ENCODE measurements around the gene EML5.

Gene EML5

DNA sequence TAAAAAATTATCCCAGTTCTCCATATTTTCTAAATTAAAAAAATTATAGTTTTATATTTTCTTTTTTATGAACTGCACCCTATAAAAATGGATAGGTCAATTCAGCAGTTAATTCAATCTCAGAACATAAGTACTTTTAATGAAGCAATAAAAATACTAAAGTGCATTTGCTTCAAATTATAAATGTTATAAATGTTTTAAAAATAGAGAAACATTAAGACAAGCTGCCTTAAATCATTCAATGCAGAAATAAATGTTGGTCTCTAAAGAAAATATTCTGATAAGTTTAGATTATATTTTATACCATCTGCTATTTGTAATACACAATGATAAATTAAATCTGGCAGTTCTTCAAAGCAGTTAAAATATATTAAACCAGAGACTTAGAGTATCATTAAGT, 164.3 kb downstream of the EML5 start:
- TF ChIP-seq, protein P1, sequence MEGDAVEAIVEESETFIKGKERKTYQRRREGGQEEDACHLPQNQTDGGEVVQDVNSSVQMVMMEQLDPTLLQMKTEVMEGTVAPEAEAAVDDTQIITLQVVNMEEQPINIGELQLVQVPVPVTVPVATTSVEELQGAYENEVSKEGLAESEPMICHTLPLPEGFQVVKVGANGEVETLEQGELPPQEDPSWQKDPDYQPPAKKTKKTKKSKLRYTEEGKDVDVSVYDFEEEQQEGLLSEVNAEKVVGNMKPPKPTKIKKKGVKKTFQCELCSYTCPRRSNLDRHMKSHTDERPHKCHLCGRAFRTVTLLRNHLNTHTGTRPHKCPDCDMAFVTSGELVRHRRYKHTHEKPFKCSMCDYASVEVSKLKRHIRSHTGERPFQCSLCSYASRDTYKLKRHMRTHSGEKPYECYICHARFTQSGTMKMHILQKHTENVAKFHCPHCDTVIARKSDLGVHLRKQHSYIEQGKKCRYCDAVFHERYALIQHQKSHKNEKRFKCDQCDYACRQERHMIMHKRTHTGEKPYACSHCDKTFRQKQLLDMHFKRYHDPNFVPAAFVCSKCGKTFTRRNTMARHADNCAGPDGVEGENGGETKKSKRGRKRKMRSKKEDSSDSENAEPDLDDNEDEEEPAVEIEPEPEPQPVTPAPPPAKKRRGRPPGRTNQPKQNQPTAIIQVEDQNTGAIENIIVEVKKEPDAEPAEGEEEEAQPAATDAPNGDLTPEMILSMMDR (IDR thresholded peaks at IDR 0.05; ENCODE audit: insufficient read depth, missing control alignments) = no peak
- no peak for FAIRE-seq
- no peak for DNase-seq (ENCODE audit: insufficient read length, low spot score)

GRCh38 chr14:88628033-88628432, 164.7 kb downstream of the EML5 start:
- DNase-seq (ENCODE audit: insufficient read length, low spot score) = no peak
- TF ChIP-seq, protein P1 (IDR thresholded peaks at IDR 0.05; ENCODE audit: insufficient read depth, missing control alignments) = no peak
- no peak for FAIRE-seq

- FAIRE-seq (no peak), DNase-seq (ENCODE audit: insufficient read length, low spot score) (no peak)
- TF ChIP-seq, protein P1 (IDR thresholded peaks at IDR 0.05; ENCODE audit: insufficient read depth, missing control alignments) = no peak
These were observed 167.1 kb downstream of the EML5 start for GRCh38 chr14:88625671-88626070.

DNA sequence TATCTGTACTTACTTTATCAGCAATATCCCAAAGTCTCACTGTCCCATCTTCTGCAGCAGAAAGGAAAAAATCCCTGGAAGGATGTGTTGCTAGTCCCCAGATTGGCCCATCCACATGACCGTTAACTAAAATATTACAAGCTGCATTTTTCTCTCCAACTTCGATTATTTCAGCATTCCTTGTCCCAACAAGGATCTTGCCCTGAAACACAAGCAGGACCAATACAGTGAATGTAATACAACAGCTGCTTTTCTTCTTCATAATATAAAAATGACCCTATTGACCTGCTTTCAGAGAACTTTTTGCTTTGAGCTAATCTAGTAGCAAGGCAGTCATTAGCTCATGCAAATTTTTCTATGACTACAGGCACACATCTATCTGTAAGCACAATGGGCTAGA, 171.7 kb downstream of the EML5 start:
- TF ChIP-seq, protein P1 (IDR thresholded peaks at IDR 0.05; ENCODE audit: insufficient read depth, missing control alignments) = no peak
- DNase-seq (ENCODE audit: insufficient read length, low spot score) = no peak
- no peak for FAIRE-seq

- FAIRE-seq (no peak), DNase-seq (ENCODE audit: insufficient read length, low spot score) (no peak)
- TF ChIP-seq, protein P1 (IDR thresholded peaks at IDR 0.05; ENCODE audit: insufficient read depth, missing control alignments) = no peak
These were observed 174.3 kb downstream of the EML5 start for GRCh38 chr14:88618476-88618875.

DNA sequence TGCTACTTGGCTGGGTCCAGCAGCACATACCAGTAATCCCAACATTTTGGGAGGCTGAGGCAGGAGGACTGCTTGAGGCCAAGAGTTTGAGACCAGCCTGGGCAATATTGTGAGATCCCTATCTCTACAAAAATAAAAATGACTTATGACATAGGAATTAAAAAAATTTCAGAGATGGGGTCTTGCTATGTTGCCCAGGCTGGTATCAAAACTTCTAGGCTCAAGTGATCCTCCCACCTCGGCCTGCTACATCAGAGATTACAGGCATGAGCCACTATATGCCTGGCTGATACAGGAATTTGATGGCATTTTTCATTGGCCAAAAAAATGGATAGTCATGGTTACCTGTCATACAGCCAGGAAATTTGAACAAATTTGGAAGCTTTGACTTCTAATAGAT, 175.3 kb downstream of the EML5 start:
- DNase-seq (ENCODE audit: insufficient read length, low spot score) (no peak), FAIRE-seq (no peak)
- TF ChIP-seq, protein P1 (IDR thresholded peaks at IDR 0.05; ENCODE audit: insufficient read depth, missing control alignments) = no peak

DNA sequence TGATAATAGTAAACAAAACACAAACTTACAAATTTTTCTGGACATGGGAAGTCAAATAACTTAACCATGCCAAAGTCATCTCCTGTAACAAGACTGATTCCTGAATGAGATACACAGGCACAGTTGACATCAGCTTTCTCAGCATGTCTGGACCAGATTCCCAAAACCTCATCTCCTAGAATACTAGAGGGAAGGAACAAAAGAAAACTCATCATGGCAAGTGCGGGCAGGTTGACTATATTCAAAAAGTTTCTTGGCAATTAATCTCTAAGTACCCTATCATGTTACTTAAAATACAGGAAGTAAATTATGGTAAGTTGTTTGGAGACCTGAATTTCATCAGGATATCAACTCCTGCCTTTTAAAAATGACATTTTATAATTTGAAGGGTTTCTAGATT, 176.1 kb downstream of the EML5 start:
- FAIRE-seq (no peak), DNase-seq (ENCODE audit: insufficient read length, low spot score) (no peak)
- TF ChIP-seq, protein P1 (IDR thresholded peaks at IDR 0.05; ENCODE audit: insufficient read depth, missing control alignments) = no peak
